Suprapubic skin (tissue), 4 donors: ENCODE data around the gene SLC30A7. TPM values are rescaled to one million over a fixed set of nuclear protein-coding genes. Genes with fewer than 3 reads are reported as not detected.

ENCODE experiments used
- DNase-seq, 2 donors: peaks; one replicate each; pipeline ENCODE4 v3.0.0-alpha.2; 2019; ENCODE audit warnings: low spot score in 2 of 2
- H3K27ac ChIP-seq: fragments of 200-600 bp; sonication (generic); one replicate; pipeline ENCODE4 v1.5.1; 2019
- H3K27me3 ChIP-seq: fragments of 200-600 bp; sonication (generic); one replicate; pipeline ENCODE4 v1.5.1; 2019
- H3K36me3 ChIP-seq: fragments of 200-600 bp; sonication (generic); one replicate; pipeline ENCODE4 v1.5.1; 2019
- H3K4me1 ChIP-seq: fragments of 200-600 bp; sonication (generic); one replicate; pipeline ENCODE4 v1.5.1; 2019
- H3K4me3 ChIP-seq: fragments of 200-600 bp; sonication (generic); one replicate; pipeline ENCODE4 v1.5.1; 2019; ENCODE audit warnings: mild to moderate bottlenecking
- H3K9me3 ChIP-seq: fragments of 200-600 bp; sonication (generic); one replicate; pipeline ENCODE4 v1.5.1; 2019
- CTCF ChIP-seq, 2 donors: fragments of 200-600 bp in 1 of 2; fragments of 450-650 bp in 1 of 2; sonication (generic) in 1 of 2; IDR thresholded peaks; one replicate each; pipeline ENCODE4 v1.5.1; 2016 to 2019; ENCODE audit warnings: antibody characterized with exemption in 2 of 2, mild to moderate bottlenecking in 1 of 2, moderate library complexity in 1 of 2
- EP300 ChIP-seq: sonication (generic); formaldehyde crosslinking; IDR thresholded peaks from one replicate; pipeline ENCODE4 v1.6.1; 2017; ENCODE audit warnings: antibody characterized with exemption
- POLR2A ChIP-seq, 2 donors: fragments of 450-650 bp; IDR thresholded peaks; one replicate each; pipeline ENCODE4 v1.6.1; 2017; ENCODE audit warnings: antibody characterized with exemption in 2 of 2, mild to moderate bottlenecking in 2 of 2, moderate library complexity in 2 of 2
- POLR2AphosphoS5 ChIP-seq, 3 donors: sonication (generic); formaldehyde crosslinking; IDR thresholded peaks; one replicate each; pipeline ENCODE4 v1.6.1; 2017; ENCODE audit warnings: antibody characterized with exemption in 3 of 3
- WGBS: methylation state at CpG from one replicate; pipeline ENCODE4 v1.1.5; 2018; 5-methylcytosine and 5-hydroxymethylcytosine counted together
- total RNA-seq, 4 donors: library from RNA; depleted of rRNA; stranded (reverse); fragments of >200 nt; gene quantifications; one replicate each; pipeline ENCODE4 v1.1.0, GENCODE V29; 2016

Gene SLC30A7
- total RNA-seq, 4 donors from 2014 or later = 16.4 to 22.5 (median 19.5) TPM

GRCh38 chr1:101003012-101003650, 107.2 kb downstream of the SLC30A7 start:
- H3K27ac ChIP-seq = peak overlapping the region; percentile 32
- peaks cover 23% of the 10 kb centered on the region for H3K4me1 ChIP-seq
- no peaks in the 10 kb centered on the region for H3K27me3 ChIP-seq
- H3K4me3 ChIP-seq = no peak overlapping the region
- TF ChIP-seq POLR2A (IDR thresholded peaks at IDR 0.05) = no peak
- no peak for TF ChIP-seq POLR2AphosphoS5 (IDR thresholded peaks at IDR 0.05)
- no peak for TF ChIP-seq EP300
- TF ChIP-seq CTCF (IDR thresholded peaks at IDR 0.05) = no peak
- no peaks in the 10 kb centered on the region for H3K9me3 ChIP-seq
- H3K36me3 ChIP-seq = peaks cover 4% of the 10 kb centered on the region
- 57% methylated on average over 1 of the region's 1 CpG for WGBS
- DNase-seq = no peak

GRCh38 chr1:101004061-101004460, 108.2 kb downstream of the SLC30A7 start:
- WGBS = 43% methylated on average over 1 of the region's 1 CpG
- peaks cover 23% of the 10 kb centered on the region for H3K4me1 ChIP-seq
- DNase-seq = no peak

GRCh38 chr1:101004670-101005069, 108.8 kb downstream of the SLC30A7 start:
- Histone ChIP-seq H3K27ac (peak overlapping the region; percentile 54), H3K9me3 (no peaks in the 10 kb centered on the region), H3K27me3 (no peaks in the 10 kb centered on the region), H3K36me3 (peaks cover 4% of the 10 kb centered on the region), H3K4me1 (peaks cover 23% of the 10 kb centered on the region), H3K4me3 (no peak overlapping the region)
- TF ChIP-seq POLR2A (IDR thresholded peaks at IDR 0.05) (no peak), POLR2AphosphoS5 (IDR thresholded peaks at IDR 0.05) (no peak), CTCF (IDR thresholded peaks at IDR 0.05) (no peak), EP300 (no peak)
- DNase-seq = no peak
- WGBS = 67% methylated on average over 3 of the region's 3 CpGs

More at GRCh38 chr1:101004061-101004460, 108.2 kb downstream of the SLC30A7 start:
- Histone ChIP-seq H3K9me3 (no peaks in the 10 kb centered on the region), H3K4me3 (no peak overlapping the region), H3K36me3 (peaks cover 4% of the 10 kb centered on the region), H3K27ac (peak overlapping the region; percentile 54), H3K27me3 (no peaks in the 10 kb centered on the region)
- TF ChIP-seq CTCF (IDR thresholded peaks at IDR 0.05) = no peak
- no peak for TF ChIP-seq EP300
- TF ChIP-seq POLR2AphosphoS5 (IDR thresholded peaks at IDR 0.05) = peak in 1 of 3 donors; percentile 35
- no peak for TF ChIP-seq POLR2A (IDR thresholded peaks at IDR 0.05)

GRCh38 chr1:101005183-101005582, 109.3 kb downstream of the SLC30A7 start:
- H3K4me1 ChIP-seq = peaks cover 23% of the 10 kb centered on the region
- no peaks in the 10 kb centered on the region for H3K27me3 ChIP-seq
- no peak for DNase-seq
- no peak overlapping the region for H3K4me3 ChIP-seq
- WGBS = 87% methylated on average over 1 of the region's 1 CpG
- no peak overlapping the region for H3K27ac ChIP-seq
- H3K9me3 ChIP-seq = no peaks in the 10 kb centered on the region
- H3K36me3 ChIP-seq = no peaks in the 10 kb centered on the region
- TF ChIP-seq POLR2AphosphoS5 (IDR thresholded peaks at IDR 0.05) (no peak), CTCF (IDR thresholded peaks at IDR 0.05) (no peak), EP300 (no peak), POLR2A (IDR thresholded peaks at IDR 0.05) (no peak)

GRCh38 chr1:101005871-101006270, 110.0 kb downstream of the SLC30A7 start:
- TF ChIP-seq POLR2AphosphoS5 (IDR thresholded peaks at IDR 0.05) (no peak), EP300 (no peak), POLR2A (IDR thresholded peaks at IDR 0.05) (no peak), CTCF (IDR thresholded peaks at IDR 0.05) (no peak)
- no peaks in the 10 kb centered on the region for H3K9me3 ChIP-seq
- no peak for DNase-seq
- no peak overlapping the region for H3K27ac ChIP-seq
- peaks cover 23% of the 10 kb centered on the region for H3K4me1 ChIP-seq
- H3K36me3 ChIP-seq = no peaks in the 10 kb centered on the region
- 91% methylated on average over 4 of the region's 4 CpGs for WGBS
- H3K4me3 ChIP-seq = no peak overlapping the region
- no peaks in the 10 kb centered on the region for H3K27me3 ChIP-seq
